Trophoblast cell (in vitro differentiated cells and primary cell): ENCODE measurements around the gene PTH1R.

Source experiments
- DNase-seq, 2 donors: peaks; one replicate each; pipeline ENCODE4 v3.0.0-alpha.2; 2016
- H2AFZ ChIP-seq: 2 replicates; pipeline ENCODE4 v1.6.1; 2013; ENCODE audit warnings: low read length, moderate library complexity, mild to moderate bottlenecking; ENCODE audit not compliant: insufficient read depth, poor library complexity
- H2AK5ac ChIP-seq: 2 replicates; pipeline ENCODE4 v1.6.1; 2013; ENCODE audit warnings: mild to moderate bottlenecking, low read length
- H2BK120ac ChIP-seq: 2 replicates; pipeline ENCODE4 v1.6.1; 2013; ENCODE audit warnings: low read length, mild to moderate bottlenecking, moderate library complexity; ENCODE audit not compliant: insufficient read depth, poor library complexity
- H2BK12ac ChIP-seq: 2 replicates; pipeline ENCODE4 v1.6.1; 2013; ENCODE audit warnings: mild to moderate bottlenecking, low read length, moderate library complexity
- H2BK5ac ChIP-seq: 2 replicates; pipeline ENCODE4 v1.6.1; 2013; ENCODE audit warnings: low read length, low read depth, moderate library complexity, mild to moderate bottlenecking; ENCODE audit not compliant: poor library complexity
- H3K14ac ChIP-seq: 2 replicates; pipeline ENCODE4 v1.6.1; 2013; ENCODE audit warnings: mild to moderate bottlenecking, low read length
- H3K18ac ChIP-seq: 2 replicates; pipeline ENCODE4 v1.6.1; 2013; ENCODE audit warnings: mild to moderate bottlenecking, low read length
- H3K23ac ChIP-seq: 2 replicates; pipeline ENCODE4 v1.6.1; 2013; ENCODE audit warnings: low read length
- H3K27ac ChIP-seq: 2 replicates; pipeline ENCODE4 v1.5.1; 2013; ENCODE audit warnings: low read depth, mild to moderate bottlenecking, inconsistent platforms, low read length, moderate library complexity
- H3K27me3 ChIP-seq: 2 replicates; pipeline ENCODE4 v1.6.1; 2013; ENCODE audit warnings: inconsistent platforms, mild to moderate bottlenecking, low read length, moderate library complexity; ENCODE audit not compliant: insufficient read depth
- H3K36me3 ChIP-seq, 2 experiments: 1 replicate in 1 of 2; 2 replicates in 1 of 2; pipeline ENCODE4 v1.6.1; 2013; ENCODE audit warnings: low read length in 2 of 2, mild to moderate bottlenecking in 2 of 2, moderate library complexity in 1 of 2; ENCODE audit not compliant: insufficient read depth in 2 of 2, control insufficient read depth in 1 of 2
- H3K4ac ChIP-seq: 2 replicates; pipeline ENCODE4 v1.6.1; 2013; ENCODE audit warnings: low read depth, mild to moderate bottlenecking, low read length, moderate library complexity
- H3K4me1 ChIP-seq, 2 experiments: 1 replicate in 1 of 2; 2 replicates in 1 of 2; pipeline ENCODE4 v1.6.1; 2013; ENCODE audit warnings: low read length in 2 of 2, mild to moderate bottlenecking in 2 of 2, moderate library complexity in 1 of 2; ENCODE audit not compliant: insufficient read depth in 2 of 2, control insufficient read depth in 1 of 2
- H3K4me2 ChIP-seq: 2 replicates; pipeline ENCODE4 v1.6.1; 2013; ENCODE audit warnings: inconsistent platforms, mild to moderate bottlenecking, low read length, moderate library complexity
- H3K4me3 ChIP-seq: 2 replicates; pipeline ENCODE4 v1.5.1; 2013; ENCODE audit warnings: mild to moderate bottlenecking, low read depth, low read length, inconsistent platforms
- H3K79me1 ChIP-seq: one replicate; pipeline ENCODE4 v1.6.1; 2013; ENCODE audit warnings: low read length
- H3K79me2 ChIP-seq: 2 replicates; pipeline ENCODE4 v1.6.1; 2013; ENCODE audit warnings: low read length, mild to moderate bottlenecking; ENCODE audit not compliant: control insufficient read depth, insufficient read depth, poor library complexity
- H3K9ac ChIP-seq: 2 replicates; pipeline ENCODE4 v1.6.1; 2013; ENCODE audit warnings: mild to moderate bottlenecking, low read length
- H3K9me3 ChIP-seq: 2 replicates; pipeline ENCODE4 v1.6.1; 2013; ENCODE audit warnings: low read depth, mild to moderate bottlenecking, control low read depth, inconsistent platforms, low read length; ENCODE audit not compliant: insufficient read depth
- H4K12ac ChIP-seq: 2 replicates; pipeline ENCODE4 v1.6.1; 2013; ENCODE audit warnings: low read depth, mild to moderate bottlenecking, low read length, moderate library complexity
- H4K8ac ChIP-seq: 2 replicates; pipeline ENCODE4 v1.6.1; 2013; ENCODE audit warnings: low read depth, mild to moderate bottlenecking, low read length, moderate library complexity
- H4K91ac ChIP-seq: one replicate; pipeline ENCODE4 v1.6.1; 2013; ENCODE audit warnings: low read depth, mild to moderate bottlenecking, low read length, moderate library complexity
- WGBS: extraction: QIAGEN DNeasy Blood & Tissue Kit; methylation state at CpG from one replicate; pipeline ENCODE4 v1.1.7; 2013; ENCODE audit warnings: missing lambda C conversion rate; ENCODE audit not compliant: insufficient read length, insufficient coverage; ENCODE audit errors: extremely low coverage; 5-methylcytosine and 5-hydroxymethylcytosine counted together

Gene PTH1R

GRCh38 chr3:46916278-46916677, 38.8 kb downstream of the PTH1R start:
- no peak overlapping the region for H4K8ac ChIP-seq
- H3K14ac ChIP-seq: no peak overlapping the region
- no peak overlapping the region for H2AFZ ChIP-seq
- H3K4me2 ChIP-seq: no peak overlapping the region
- no peak overlapping the region for H3K27ac ChIP-seq
- H3K9me3 ChIP-seq: peaks cover 4% of the 10 kb centered on the region
- H3K4me1 ChIP-seq: no peaks in the 10 kb centered on the region
- no peak overlapping the region for H3K18ac ChIP-seq
- H4K12ac ChIP-seq: no peak overlapping the region
- H3K79me2 ChIP-seq: no peaks in the 10 kb centered on the region
- no peak overlapping the region for H2AK5ac ChIP-seq
- no peak overlapping the region for H4K91ac ChIP-seq
- peaks cover 19% of the 10 kb centered on the region in 2 experiments for H3K36me3 ChIP-seq
- H3K9ac ChIP-seq: no peak overlapping the region
- no peaks in the 10 kb centered on the region for H3K79me1 ChIP-seq
- no CpG with 5 or more reads among the region's 1 CpG for WGBS
- no peak overlapping the region for H3K4me3 ChIP-seq
- H2BK120ac ChIP-seq: no peak overlapping the region
- H2BK12ac ChIP-seq: no peak overlapping the region
- no peak overlapping the region for H3K23ac ChIP-seq
- no peak overlapping the region for H2BK5ac ChIP-seq
- no peak for DNase-seq
- H3K27me3 ChIP-seq: no peaks in the 10 kb centered on the region
- H3K4ac ChIP-seq: no peak overlapping the region

GRCh38 chr3:46916799-46917198, 39.3 kb downstream of the PTH1R start:
- Histone ChIP-seq H3K4ac (no peak overlapping the region), H4K8ac (no peak overlapping the region), H3K79me1 (no peaks in the 10 kb centered on the region), H2AFZ (no peak overlapping the region), H2BK120ac (no peak overlapping the region), H3K27ac (no peak overlapping the region), H2BK5ac (no peak overlapping the region), H4K12ac (no peak overlapping the region), H3K4me1 (no peaks in the 10 kb centered on the region), H3K18ac (no peak overlapping the region), H3K23ac (no peak overlapping the region), H4K91ac (no peak overlapping the region), H2AK5ac (no peak overlapping the region), H3K79me2 (no peaks in the 10 kb centered on the region), H2BK12ac (no peak overlapping the region), H3K27me3 (no peaks in the 10 kb centered on the region), H3K9me3 (peaks cover 4% of the 10 kb centered on the region), H3K4me3 (no peak overlapping the region), H3K36me3 (peaks cover 24 to 25% of the 10 kb centered on the region in 2 experiments), H3K14ac (no peak overlapping the region), H3K9ac (no peak overlapping the region), H3K4me2 (no peak overlapping the region)
- WGBS: no CpG with 5 or more reads among the region's 3 CpGs
- no peak for DNase-seq

GRCh38 chr3:46917257-46917656, 39.7 kb downstream of the PTH1R start:
- no peak for DNase-seq
- Histone ChIP-seq H2AFZ (no peak overlapping the region), H3K18ac (no peak overlapping the region), H3K4me2 (no peak overlapping the region), H2BK5ac (no peak overlapping the region), H4K91ac (no peak overlapping the region), H3K23ac (no peak overlapping the region), H4K8ac (no peak overlapping the region), H3K27ac (no peak overlapping the region), H4K12ac (no peak overlapping the region), H2BK12ac (no peak overlapping the region), H3K4me3 (no peak overlapping the region), H3K79me1 (no peaks in the 10 kb centered on the region), H3K14ac (no peak overlapping the region), H3K9me3 (peaks cover 4% of the 10 kb centered on the region), H3K36me3 (peaks cover 28 to 29% of the 10 kb centered on the region in 2 experiments), H3K9ac (no peak overlapping the region), H3K27me3 (no peaks in the 10 kb centered on the region), H3K4me1 (no peaks in the 10 kb centered on the region), H2AK5ac (no peak overlapping the region), H3K4ac (no peak overlapping the region), H3K79me2 (no peaks in the 10 kb centered on the region), H2BK120ac (no peak overlapping the region)
- no CpG with 5 or more reads among the region's 3 CpGs for WGBS

GRCh38 chr3:46918202-46918601, 40.7 kb downstream of the PTH1R start:
- H3K18ac ChIP-seq: no peak overlapping the region
- no peak overlapping the region for H3K9ac ChIP-seq
- no peak overlapping the region for H2BK5ac ChIP-seq
- H3K79me1 ChIP-seq: no peaks in the 10 kb centered on the region
- no peak overlapping the region for H2AFZ ChIP-seq
- no peak overlapping the region for H3K4me3 ChIP-seq
- peaks cover 38 to 39% of the 10 kb centered on the region in 2 experiments for H3K36me3 ChIP-seq
- H3K4me1 ChIP-seq: no peaks in the 10 kb centered on the region
- no peak overlapping the region for H3K4ac ChIP-seq
- no peak overlapping the region for H2BK12ac ChIP-seq
- H3K9me3 ChIP-seq: peaks cover 4% of the 10 kb centered on the region
- H3K14ac ChIP-seq: no peak overlapping the region
- no peak overlapping the region for H2BK120ac ChIP-seq
- no peaks in the 10 kb centered on the region for H3K27me3 ChIP-seq
- H3K23ac ChIP-seq: no peak overlapping the region
- H2AK5ac ChIP-seq: no peak overlapping the region
- no CpG with 5 or more reads among the region's 1 CpG for WGBS
- H3K27ac ChIP-seq: no peak overlapping the region
- no peak overlapping the region for H4K12ac ChIP-seq
- H4K8ac ChIP-seq: no peak overlapping the region
- no peak overlapping the region for H4K91ac ChIP-seq
- no peaks in the 10 kb centered on the region for H3K79me2 ChIP-seq
- no peak overlapping the region for H3K4me2 ChIP-seq
- no peak for DNase-seq
